HEK293T (cell line): ENCODE results near the gene DOK4.

Source experiments
- ELF4 ChIP-seq: fragments of 450-650 bp; IDR thresholded peaks from 2 replicates; pipeline ENCODE4 v1.6.1; 2017; ENCODE audit warnings: antibody characterized with exemption
- FOXA1 ChIP-seq: fragments of 450-650 bp; IDR thresholded peaks from 2 replicates; pipeline ENCODE4 v1.6.1; 2016; ENCODE audit warnings: mild to moderate bottlenecking
- FOXK2 ChIP-seq: fragments of 450-650 bp; IDR thresholded peaks from 2 replicates; pipeline ENCODE4 v1.6.1; 2016; ENCODE audit warnings: mild to moderate bottlenecking
- FOXM1 ChIP-seq: fragments of 450-650 bp; IDR thresholded peaks from 2 replicates; pipeline ENCODE4 v1.6.1; 2017; ENCODE audit warnings: mild to moderate bottlenecking, borderline replicate concordance
- LEF1 ChIP-seq: fragments of 450-650 bp; IDR thresholded peaks from 2 replicates; pipeline ENCODE4 v1.6.1; 2017; ENCODE audit warnings: mild to moderate bottlenecking, borderline replicate concordance
- NFRKB ChIP-seq: fragments of 450-650 bp; IDR thresholded peaks from 2 replicates; pipeline ENCODE4 v1.6.1; 2016; ENCODE audit warnings: mild to moderate bottlenecking, moderate library complexity
- SP1 ChIP-seq: fragments of 450-650 bp; IDR thresholded peaks from 2 replicates; pipeline ENCODE4 v1.6.1; 2017
- SUZ12 ChIP-seq: fragments of 450-650 bp; IDR thresholded peaks from 2 replicates; pipeline ENCODE4 v1.6.1; 2016; ENCODE audit warnings: mild to moderate bottlenecking
- ZNF384 ChIP-seq: fragments of 450-650 bp; IDR thresholded peaks from 2 replicates; pipeline ENCODE4 v1.6.1; 2016

- TF ChIP-seq LEF1 (no peak), FOXM1 (no peak), NFRKB (no peak), ELF4 (no peak), ZNF384 (no peak), SP1 (no peak), FOXA1 (no peak), SUZ12 (no peak), FOXK2 (no peak)
Measured at GRCh38 chr16:57510016-57510871, 24.0 kb upstream of the DOK4 start.
